H1 (cell line): ENCODE data around the gene RPS28. TPM values are rescaled to one million over a fixed set of nuclear protein-coding genes. Genes with fewer than 3 reads are reported as not detected.

ENCODE experiments used
- CTCF ChIA-PET: fragments of 300-600 bp; sonication (Branson Sonifier 250); formaldehyde crosslinking; loops from one replicate; lab custom pipeline; 2021; ENCODE audit not compliant: partially characterized antibody; lab: Charles Lee
- POLR2A ChIA-PET: fragments of 300-600 bp; sonication (Branson Sonifier 250); formaldehyde crosslinking; loops from one replicate; lab custom pipeline; 2021; ENCODE audit warnings: inconsistent platforms; ENCODE audit not compliant: partially characterized antibody; lab: Charles Lee
- DNase-seq, 2 experiments: peaks; one replicate each; pipeline versions ENCODE4 v3.0.0 to v3.0.0-alpha.2; 2010 to 2022; ENCODE audit warnings: low spot score in 2 of 2, low read depth in 1 of 2, mixed read lengths in 1 of 2
- FAIRE-seq: peaks from 2 replicates; lab custom pipeline; 2011; peaks lifted over from hg19 to GRCh38; lab: Jason Lieb, UNC
- H2AFZ ChIP-seq: 2 replicates; pipeline ENCODE4 v1.8.1; 2012; ENCODE audit warnings: low read length, inconsistent platforms
- H2AK5ac ChIP-seq: 2 replicates; pipeline ENCODE4 v1.6.1; 2013; ENCODE audit warnings: low read depth, low read length
- H2BK120ac ChIP-seq: replicated peaks from 2 replicates; pipeline ENCODE3; 2013; ENCODE audit warnings: low read depth, low read length, inconsistent platforms
- H2BK12ac ChIP-seq: 2 replicates; pipeline ENCODE4 v1.6.1; 2013; ENCODE audit warnings: low read depth, low read length
- H2BK15ac ChIP-seq: 2 replicates; pipeline ENCODE4 v1.6.1; 2013; ENCODE audit warnings: low read length
- H2BK20ac ChIP-seq: 2 replicates; pipeline ENCODE4 v1.6.1; 2013; ENCODE audit warnings: low read length
- H2BK5ac ChIP-seq: 2 replicates; pipeline ENCODE4 v1.6.1; 2013; ENCODE audit warnings: low read depth, low read length
- H3K14ac ChIP-seq: 2 replicates; pipeline ENCODE4 v1.6.1; 2013; ENCODE audit warnings: inconsistent platforms; ENCODE audit not compliant: insufficient read length
- H3K18ac ChIP-seq: 2 replicates; pipeline ENCODE4 v1.6.1; 2013; ENCODE audit warnings: low read length; ENCODE audit errors: extremely low read depth
- H3K23ac ChIP-seq: 2 replicates; pipeline ENCODE4 v1.6.1; 2013; ENCODE audit warnings: inconsistent platforms; ENCODE audit not compliant: insufficient read length
- H3K23me2 ChIP-seq: 2 replicates; pipeline ENCODE4 v1.6.1; 2013; ENCODE audit warnings: low read depth, low read length
- H3K27ac ChIP-seq: 2 replicates; pipeline ENCODE4 v1.6.1; 2011; ENCODE audit warnings: low read depth, low read length, inconsistent platforms
- H3K27me3 ChIP-seq, 4 experiments: replicated peaks in 1 of 4; 1 replicate in 1 of 4; 2 replicates in 3 of 4; pipeline versions ENCODE4 v1.6.1 to v1.8.1; 2011 to 2013; ENCODE audit warnings: low read length in 3 of 4, mild to moderate bottlenecking in 3 of 4, inconsistent platforms in 2 of 4, mixed read lengths in 2 of 4, moderate library complexity in 1 of 4; ENCODE audit not compliant: control insufficient read depth in 3 of 4, insufficient read depth in 3 of 4; ENCODE audit errors: extremely low read depth in 1 of 4
- H3K36me3 ChIP-seq, 4 experiments: 2 replicates each; pipeline versions ENCODE4 v1.6.1 to v1.8.1; 2011 to 2013; ENCODE audit warnings: mild to moderate bottlenecking in 4 of 4, low read length in 3 of 4, moderate library complexity in 2 of 4, control low read depth in 1 of 4, inconsistent platforms in 1 of 4; ENCODE audit not compliant: insufficient read depth in 4 of 4, control insufficient read depth in 2 of 4
- H3K4ac ChIP-seq: replicated peaks from 2 replicates; pipeline ENCODE3; 2013; ENCODE audit warnings: low read length, low read depth, mixed read lengths, inconsistent platforms; ENCODE audit not compliant: insufficient read length
- H3K4me1 ChIP-seq, 4 experiments: replicated peaks in 1 of 4; 1 replicate in 1 of 4; 2 replicates in 3 of 4; pipeline versions ENCODE4 v1.6.1 to v1.8.1; 2011 to 2013; ENCODE audit warnings: low read length in 3 of 4, inconsistent platforms in 2 of 4, mixed read lengths in 1 of 4; ENCODE audit not compliant: insufficient read depth in 4 of 4, control insufficient read depth in 3 of 4
- H3K4me2 ChIP-seq, 2 experiments: 2 replicates each; pipeline versions ENCODE4 v1.6.1 to v1.8.1; 2011 to 2013; ENCODE audit warnings: low read depth in 2 of 2, low read length in 2 of 2, control low read depth in 1 of 2, inconsistent platforms in 1 of 2, mild to moderate bottlenecking in 1 of 2; ENCODE audit not compliant: insufficient read depth in 1 of 2
- H3K4me3 ChIP-seq, 4 experiments: fragments of 200-600, 300-600 bp in 1 of 4; sonication (generic), shearing (Covaris generic), sonication (Bioruptor Twin) in 1 of 4; 2 replicates each; pipeline versions ENCODE4 v1.5.1 to v1.8.1; 2011 to 2016; ENCODE audit warnings: low read length in 4 of 4, low read depth in 3 of 4, control low read depth in 2 of 4, inconsistent platforms in 2 of 4, mild to moderate bottlenecking in 2 of 4, mixed read lengths in 1 of 4, moderate library complexity in 1 of 4; ENCODE audit not compliant: insufficient read depth in 2 of 4; ENCODE audit errors: extremely low read depth in 1 of 4
- H3K56ac ChIP-seq: replicated peaks from 2 replicates; pipeline ENCODE3; 2013; ENCODE audit warnings: low read depth, mild to moderate bottlenecking, mixed read lengths, low read length, inconsistent platforms; ENCODE audit not compliant: insufficient read length
- H3K79me1 ChIP-seq: 2 replicates; pipeline ENCODE4 v1.6.1; 2013; ENCODE audit warnings: low read depth, low read length, control low read depth
- H3K79me2 ChIP-seq, 2 experiments: 2 replicates each; pipeline versions ENCODE4 v1.6.1 to v1.8.1; 2012 to 2013; ENCODE audit warnings: low read length in 2 of 2, mild to moderate bottlenecking in 2 of 2, inconsistent platforms in 1 of 2; ENCODE audit not compliant: insufficient read depth in 2 of 2, control insufficient read depth in 1 of 2
- H3K9ac ChIP-seq, 4 experiments: replicated peaks in 1 of 4; 1 replicate in 1 of 4; 2 replicates in 3 of 4; pipeline versions ENCODE4 v1.6.1 to v1.8.1; 2011 to 2013; ENCODE audit warnings: low read depth in 3 of 4, low read length in 3 of 4, control low read depth in 2 of 4, mild to moderate bottlenecking in 2 of 4, moderate library complexity in 2 of 4, inconsistent platforms in 1 of 4; ENCODE audit errors: extremely low read depth in 1 of 4
- H3K9me3 ChIP-seq, 2 experiments: 2 replicates each; pipeline versions ENCODE4 v1.6.1 to v1.8.1; 2012 to 2013; ENCODE audit warnings: mild to moderate bottlenecking in 2 of 2, moderate library complexity in 2 of 2, control low read depth in 1 of 2, inconsistent platforms in 1 of 2, low read depth in 1 of 2, low read length in 1 of 2, mixed read lengths in 1 of 2; ENCODE audit not compliant: insufficient read depth in 2 of 2
- H4K20me1 ChIP-seq, 2 experiments: replicated peaks in 1 of 2; 2 replicates each; pipeline versions ENCODE3 to v1.8.1; 2011 to 2013; ENCODE audit warnings: inconsistent platforms in 2 of 2, low read length in 2 of 2, mild to moderate bottlenecking in 1 of 2; ENCODE audit not compliant: insufficient read depth in 2 of 2, control insufficient read depth in 1 of 2
- H4K5ac ChIP-seq: 2 replicates; pipeline ENCODE4 v1.6.1; 2013; ENCODE audit warnings: low read length, low read depth, mixed read lengths, inconsistent platforms; ENCODE audit not compliant: insufficient read length
- H4K8ac ChIP-seq: 2 replicates; pipeline ENCODE4 v1.8.0; 2013; ENCODE audit warnings: mild to moderate bottlenecking, moderate library complexity, low read length, inconsistent platforms; ENCODE audit not compliant: insufficient read depth; ENCODE audit errors: extremely low read depth
- H4K91ac ChIP-seq: replicated peaks from 2 replicates; pipeline ENCODE3; 2013; ENCODE audit warnings: low read length, mixed read lengths, inconsistent platforms; ENCODE audit not compliant: insufficient read length
- CTBP2 ChIP-seq: IDR thresholded peaks from 2 replicates; pipeline ENCODE4 v1.7.0; 2011; ENCODE audit warnings: borderline replicate concordance, mild to moderate bottlenecking, moderate library complexity, mixed read lengths, low read length; ENCODE audit not compliant: insufficient read depth, insufficient read length
- RBBP5 ChIP-seq: IDR thresholded peaks from 2 replicates; pipeline ENCODE4 v1.7.1; 2012; ENCODE audit warnings: low read depth, mild to moderate bottlenecking, inconsistent platforms, low read length, moderate library complexity, borderline replicate concordance
- WGBS, 2 experiments: shearing (Covaris generic) in 1 of 2; methylation state at CpG; one replicate each; pipeline versions ENCODE4 v1.1.6 to v1.1.7; 2013 to 2015; ENCODE audit warnings: low lambda C conversion rate in 2 of 2, mixed read lengths in 2 of 2, inconsistent platforms in 1 of 2, low coverage in 1 of 2, missing lambda C conversion rate in 1 of 2; ENCODE audit not compliant: insufficient replicate concordance in 2 of 2, insufficient coverage in 1 of 2, insufficient read length in 1 of 2; ENCODE audit errors: extremely low coverage in 1 of 2, missing lambda C conversion rate in 1 of 2; 5-methylcytosine and 5-hydroxymethylcytosine counted together
- polyA plus RNA-seq, 7 experiments: library from polyadenylated mRNA; depleted of rRNA in 3 of 7; stranded (reverse) in 5 of 7; unstranded in 2 of 7; fragments of >200 nt in 5 of 7; fragments of 200-250 nt in 2 of 7; gene quantifications; 1 replicate in 5 of 7; 2 replicates in 1 of 7; 4 replicates in 1 of 7; pipeline versions ENCODE4 v1.2.1 to v1.2.3, GENCODE V29; 2011 to 2013; ENCODE audit warnings: missing spikeins in 2 of 7, mixed read lengths in 2 of 7
- total RNA-seq: library from RNA; stranded (reverse); fragmentation: NEBNext Ultra II Directional; extraction: Animal tissue kit (Norgen Biotek cat#: 25700); gene quantifications from 2 replicates; pipeline ENCODE4 v1.2.1, GENCODE V29; 2021

RPS28 gene
- total and polyA plus RNA-seq, 2 of the 8 experiments (the other 6 are each of a cell fraction or from before 2014, with no cell fraction given): 1,241 to 1,699 TPM

DNA sequence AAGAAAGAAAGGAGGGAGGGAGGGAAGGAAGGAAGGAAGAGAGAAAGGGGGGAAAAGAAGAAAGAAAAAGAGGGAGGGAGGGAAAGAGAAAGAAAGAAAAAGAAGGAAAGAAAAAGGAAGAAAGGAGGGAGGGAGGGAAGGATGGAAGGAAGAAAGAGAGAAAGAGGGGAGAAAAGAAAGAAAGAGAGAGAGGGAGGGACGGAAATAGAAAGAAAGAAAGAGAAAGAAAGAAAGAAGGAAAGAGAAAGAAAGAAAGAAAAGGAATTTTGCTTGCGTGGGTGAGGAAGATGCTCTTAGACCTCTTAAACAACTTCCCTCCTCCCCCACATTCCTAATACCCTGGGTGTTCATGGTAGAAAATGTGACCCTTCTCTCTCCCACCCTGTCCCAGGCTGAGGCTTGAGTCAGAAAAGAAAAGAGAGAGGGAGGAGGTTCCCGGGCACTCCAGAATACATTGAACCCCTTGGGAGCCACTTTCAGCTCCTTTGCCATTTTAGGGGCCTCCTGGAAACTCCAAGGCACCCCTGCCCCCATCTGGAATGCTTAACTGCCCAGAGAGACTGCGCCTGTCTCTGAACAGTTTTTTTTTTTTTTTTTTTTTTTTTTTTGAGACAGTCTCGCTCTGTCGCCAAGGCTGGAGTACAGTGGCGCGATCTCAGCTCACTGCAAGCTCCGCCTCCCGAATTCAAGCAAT lies 31.0 kb downstream of the RPS28 start:
- Histone ChIP-seq H2BK5ac (peak overlapping the region; percentile 60; the same call in 1 of the 2 replicates), H3K4me1 (peaks cover 0 to 4% (median 3%) of the 10 kb centered on the region in 4 experiments; a peak in 4 of 7 replicates), H2BK12ac (no peak overlapping the region), H2AFZ (no peak overlapping the region), H3K4me3 (peak overlapping the region in 3 of 4 experiments; percentile 23 to 41 (median 32); a peak in 6 of 8 replicates), H3K23me2 (no peaks in the 10 kb centered on the region), H2BK20ac (0 out of 2 replicates have a peak overlapping the region, but pooled peaks have one; percentile 61), H3K4me2 (peak overlapping the region; percentile 56 to 64), H3K9ac (no peak overlapping the region), H4K20me1 (no peaks in the 10 kb centered on the region), H4K91ac (no peak overlapping the region), H2BK120ac (no peak overlapping the region), H3K79me2 (no peaks in the 10 kb centered on the region), H4K8ac (no peak overlapping the region), H3K27ac (no peak overlapping the region), H3K56ac (no peak overlapping the region), H3K27me3 (no peaks in the 10 kb centered on the region), H3K36me3 (no peaks in the 10 kb centered on the region), H3K23ac (no peak overlapping the region), H3K9me3 (no peaks in the 10 kb centered on the region), H2AK5ac (no peak overlapping the region), H3K18ac (peak overlapping the region; percentile 81), H2BK15ac (no peak overlapping the region), H3K4ac (no peak overlapping the region), H4K5ac (no peak overlapping the region), H3K79me1 (no peaks in the 10 kb centered on the region), H3K14ac (no peak overlapping the region)
- ChIA-PET CTCF (interaction anchor here (0.6 to 6.6 kb wide), 29 partner anchors 11 to 1949 kb away, joined by 3 to 68 read pairs (median 8); partner anchors contain the start of genes ANGPTL4, KANK3 and MARCHF2), POLR2A (interaction anchor here (0.8 to 2.1 kb wide), 7 partner anchors 10 to 110 kb away, joined by 3 to 11 read pairs (median 4); partner anchors contain the start of gene RAB11B)
- whole genome bisulfite sequencing, 2 experiments: 38% methylated on average over 9 of the region's 10 CpGs; no CpG with 5 or more reads in 1 of the 2 experiments
- 0 out of 2 replicates have a peak, but pooled peaks have one; percentile 48 for TF ChIP-seq RBBP5
- TF ChIP-seq CTBP2: no peak
- FAIRE-seq (no peak), DNase-seq (no peak)
